HG02884 (cell line): Measurements from ENCODE around the gene MARCHF11.

Experiments used
- ATAC-seq: cut with Tn5 transposase; IDR thresholded peaks from one replicate; pipeline ENCODE4 v1.9.1; 2021; ENCODE audit warnings: mild to moderate bottlenecking, moderate library complexity; ENCODE audit not compliant: unreplicated experiment

Gene MARCHF11

DNA sequence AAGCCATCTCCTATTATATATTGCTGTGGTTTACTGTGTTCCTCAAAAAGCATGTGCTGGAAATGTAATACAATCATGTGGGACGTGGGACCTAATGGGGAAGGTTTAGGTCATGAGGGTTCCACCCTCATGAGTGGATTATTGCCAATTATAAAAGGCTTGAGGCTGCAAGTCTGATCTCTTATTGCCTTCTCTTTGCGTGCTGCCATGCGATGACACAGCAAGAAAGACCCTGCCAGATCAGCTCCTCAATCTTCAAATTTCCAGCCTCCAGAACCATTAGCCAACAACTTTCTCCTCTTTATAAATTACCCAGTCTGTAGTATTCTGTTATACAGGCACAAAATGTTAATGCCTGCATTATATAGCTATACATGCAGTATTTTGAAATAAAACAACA lies 45.4 kb downstream of the MARCHF11 start:
- no peak for ATAC-seq

GRCh38 chr5:16131878-16132277 lies 47.7 kb downstream of the MARCHF11 start:
- no peak for ATAC-seq

DNA sequence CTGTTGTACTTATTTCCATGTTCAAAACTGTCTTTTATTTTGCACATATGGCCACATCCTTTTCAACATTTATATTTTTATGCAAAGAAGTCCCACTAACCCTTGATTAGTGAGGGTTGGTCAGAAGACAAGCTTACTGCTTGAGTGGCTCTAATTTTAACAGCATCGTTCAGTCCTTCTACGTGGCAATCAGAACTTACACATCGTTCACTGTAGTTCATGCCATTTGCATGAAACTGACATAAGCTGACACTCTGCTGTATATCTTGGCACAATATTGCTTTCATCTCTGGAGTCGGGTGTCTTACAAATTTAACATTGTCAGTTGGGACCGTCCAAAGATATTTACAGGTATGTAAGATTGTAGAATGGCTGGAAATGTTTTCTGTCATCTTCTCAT lies 50.6 kb downstream of the MARCHF11 start:
- ATAC-seq = no peak

DNA sequence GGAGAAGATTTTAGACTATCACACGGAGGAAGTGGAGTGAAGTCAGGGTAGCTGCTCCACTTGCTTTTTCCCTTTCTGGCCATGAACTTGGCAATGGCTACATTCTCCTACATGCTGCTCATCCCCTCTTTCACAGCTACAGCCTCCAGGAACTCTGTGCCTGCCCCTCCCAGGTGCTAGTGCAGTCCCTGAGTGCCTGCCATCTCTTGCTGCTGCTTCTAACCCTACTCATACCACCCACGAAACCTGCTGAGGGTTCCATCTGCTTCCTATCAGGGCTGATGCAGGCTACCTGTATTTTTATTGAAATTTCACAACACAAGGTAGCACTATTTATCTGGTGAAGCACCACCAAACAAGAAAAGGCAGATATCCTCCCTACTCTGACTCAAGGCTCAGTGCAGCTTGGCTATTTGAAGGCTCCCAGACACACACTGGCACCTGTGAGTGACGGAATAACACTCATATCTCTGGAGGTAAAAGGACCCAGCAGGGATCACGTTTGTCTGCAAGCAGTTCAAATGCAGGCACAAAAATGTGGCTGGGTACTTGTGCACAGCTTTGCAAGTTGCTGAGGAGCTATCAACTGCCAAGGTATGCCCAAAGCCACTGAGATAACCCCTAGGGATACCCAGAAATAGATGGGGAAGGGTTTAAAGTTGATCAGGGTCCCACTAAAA lies 51.6 kb downstream of the MARCHF11 start:
- ATAC-seq = no peak

- ATAC-seq = no peak
Measured at GRCh38 chr5:16120579-16120978, 59.0 kb downstream of the MARCHF11 start.

- no peak for ATAC-seq
Measured at GRCh38 chr5:16119790-16120189, 59.8 kb downstream of the MARCHF11 start.

- ATAC-seq = no peak
Measured at GRCh38 chr5:16115140-16115539, 64.5 kb downstream of the MARCHF11 start.

GRCh38 chr5:16108418-16108817 lies 71.2 kb downstream of the MARCHF11 start:
- no peak for ATAC-seq

DNA sequence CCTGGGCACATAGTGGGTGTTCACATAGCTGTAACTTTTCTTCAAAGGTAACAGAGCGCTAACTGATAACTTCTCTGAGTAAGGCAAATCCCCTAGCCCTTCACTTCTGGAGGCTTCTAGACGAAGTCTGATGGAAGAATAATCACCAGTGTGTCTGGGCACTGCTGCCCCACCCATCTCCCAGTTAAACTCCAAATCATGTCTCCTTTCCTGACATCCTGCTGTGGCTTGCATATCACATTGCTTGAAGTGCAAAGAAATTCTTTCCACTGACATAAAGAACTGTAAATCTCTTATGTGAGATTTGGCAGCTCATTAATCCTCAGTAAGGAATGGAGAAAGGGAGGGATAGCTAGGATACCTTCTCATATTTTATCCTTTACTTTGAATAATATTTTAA lies 74.6 kb downstream of the MARCHF11 start:
- ATAC-seq = no peak

- no peak for ATAC-seq
Measured at GRCh38 chr5:16095612-16096011, 84.0 kb downstream of the MARCHF11 start.

- no peak for ATAC-seq
Measured at GRCh38 chr5:16090270-16090669, 89.3 kb downstream of the MARCHF11 start.

DNA sequence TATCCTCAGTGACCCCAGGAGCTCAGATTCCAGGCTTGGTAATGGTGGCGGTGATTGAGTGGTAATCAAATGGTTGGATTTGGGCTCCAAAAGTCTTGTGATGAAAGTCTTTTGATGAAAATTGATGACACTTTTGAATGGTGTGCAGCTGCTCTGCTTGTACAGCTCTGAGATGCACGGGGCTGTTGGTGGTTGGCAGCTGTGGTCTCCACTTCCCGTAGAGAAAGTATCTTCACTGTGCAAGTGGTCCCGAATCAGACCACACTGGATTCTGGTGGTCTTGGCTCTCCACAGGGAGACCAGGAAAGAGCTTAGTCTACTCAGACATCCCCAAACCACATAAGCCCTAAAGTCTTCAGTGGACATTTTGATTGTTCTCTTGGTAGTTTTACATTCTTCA lies 96.6 kb downstream of the MARCHF11 start:
- ATAC-seq = no peak

- ATAC-seq = no peak
Measured at GRCh38 chr5:16082053-16082452, 97.5 kb downstream of the MARCHF11 start.

GRCh38 chr5:16081376-16081955 lies 98.1 kb downstream of the MARCHF11 start:
- no peak for ATAC-seq

DNA sequence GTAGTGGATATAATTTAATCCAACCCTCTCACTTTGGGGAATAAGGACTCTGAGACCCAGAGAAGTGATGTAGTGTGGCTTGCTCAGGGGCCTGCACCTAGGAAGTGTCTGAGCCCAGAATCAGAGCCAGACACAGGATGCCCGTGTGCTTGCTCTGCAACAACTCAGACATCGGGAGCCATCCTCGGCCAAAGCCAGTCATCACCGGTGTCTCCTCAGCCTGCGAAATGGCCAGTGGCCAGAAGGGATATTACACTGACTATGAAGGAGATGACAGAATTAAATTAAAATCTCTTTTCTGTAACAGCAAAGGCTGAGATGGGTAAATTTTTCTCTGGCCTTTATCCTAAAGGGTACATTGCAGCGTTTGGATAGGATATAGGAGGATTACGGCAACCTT lies 102.9 kb downstream of the MARCHF11 start:
- ATAC-seq = no peak

DNA sequence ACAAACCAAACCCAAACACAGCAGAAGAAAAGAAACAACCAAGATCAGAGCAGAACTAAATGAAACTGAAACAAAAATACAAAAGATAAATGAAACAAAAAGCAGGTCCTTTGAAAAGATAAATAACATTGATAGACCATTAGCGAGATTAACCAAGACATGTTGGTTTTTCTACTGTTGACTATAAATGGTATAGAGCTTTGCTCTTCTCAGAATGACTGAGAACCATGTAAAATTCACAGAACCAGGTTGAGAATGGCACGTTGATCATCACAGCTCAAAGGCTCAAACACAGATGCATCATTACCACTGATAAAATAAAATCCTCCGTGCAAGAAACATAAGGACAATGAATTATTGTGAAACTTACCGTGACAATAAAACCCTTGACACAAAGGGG lies 105.2 kb downstream of the MARCHF11 start:
- ATAC-seq = no peak

GRCh38 chr5:16072616-16073015 lies 107.0 kb downstream of the MARCHF11 start:
- ATAC-seq = no peak

DNA sequence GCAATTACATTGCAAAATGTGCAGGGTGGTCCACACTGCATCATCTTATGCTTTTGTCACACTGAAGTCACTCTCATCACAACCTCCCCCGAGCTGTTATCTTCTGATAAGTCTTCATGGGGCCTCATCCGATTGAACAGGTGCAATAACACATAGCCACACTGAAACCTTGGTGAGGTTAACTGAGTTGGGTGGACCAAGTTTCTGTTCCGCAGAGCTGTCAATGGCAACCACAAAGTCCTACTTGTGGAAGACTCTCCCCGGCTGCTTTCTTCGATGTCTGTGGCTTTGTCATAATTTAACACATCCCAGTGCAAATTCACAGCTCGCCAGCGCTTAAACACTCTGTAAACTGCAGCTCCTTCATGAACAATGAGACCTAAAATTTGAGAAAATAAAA lies 112.2 kb downstream of the MARCHF11 start:
- no peak for ATAC-seq

DNA sequence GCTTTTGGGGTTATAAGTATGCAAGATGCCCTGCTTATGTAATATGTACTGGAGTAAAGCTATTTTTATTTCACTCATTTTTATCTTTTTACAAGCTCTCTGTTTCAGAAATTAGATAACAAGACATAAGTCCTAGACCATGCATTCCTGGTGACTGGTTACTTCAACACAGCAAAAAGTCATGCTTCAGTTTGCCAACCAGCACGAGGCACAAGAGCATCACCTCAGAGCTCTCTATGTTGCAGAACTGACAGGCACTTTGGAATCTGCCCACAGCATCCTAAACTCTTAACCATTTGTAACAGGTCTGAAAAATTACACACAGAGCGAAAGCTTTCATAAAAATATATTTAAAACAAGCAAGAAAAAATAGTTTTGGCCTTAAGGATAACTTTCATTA lies 112.8 kb downstream of the MARCHF11 start:
- ATAC-seq = no peak

- ATAC-seq = no peak
Measured at GRCh38 chr5:16066320-16066719, 113.3 kb downstream of the MARCHF11 start.

DNA sequence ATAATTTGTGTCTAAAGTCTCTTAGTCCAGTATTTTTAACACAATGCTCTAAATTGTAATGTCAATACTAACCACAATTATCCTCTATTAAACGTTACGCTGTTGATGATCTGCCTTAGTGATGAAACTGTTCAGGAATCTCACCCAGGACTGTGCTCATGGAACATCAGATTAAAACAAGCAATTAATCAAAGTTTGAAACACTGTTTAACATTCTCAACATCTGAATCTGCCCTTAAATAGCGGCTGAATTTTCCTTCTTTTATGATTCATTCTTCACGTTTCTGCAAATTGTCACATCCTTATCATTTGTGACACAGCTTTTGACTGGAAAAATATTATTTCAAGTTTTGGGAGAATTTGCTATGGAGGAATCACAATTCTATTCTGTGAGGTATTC lies 113.8 kb downstream of the MARCHF11 start:
- no peak for ATAC-seq

DNA sequence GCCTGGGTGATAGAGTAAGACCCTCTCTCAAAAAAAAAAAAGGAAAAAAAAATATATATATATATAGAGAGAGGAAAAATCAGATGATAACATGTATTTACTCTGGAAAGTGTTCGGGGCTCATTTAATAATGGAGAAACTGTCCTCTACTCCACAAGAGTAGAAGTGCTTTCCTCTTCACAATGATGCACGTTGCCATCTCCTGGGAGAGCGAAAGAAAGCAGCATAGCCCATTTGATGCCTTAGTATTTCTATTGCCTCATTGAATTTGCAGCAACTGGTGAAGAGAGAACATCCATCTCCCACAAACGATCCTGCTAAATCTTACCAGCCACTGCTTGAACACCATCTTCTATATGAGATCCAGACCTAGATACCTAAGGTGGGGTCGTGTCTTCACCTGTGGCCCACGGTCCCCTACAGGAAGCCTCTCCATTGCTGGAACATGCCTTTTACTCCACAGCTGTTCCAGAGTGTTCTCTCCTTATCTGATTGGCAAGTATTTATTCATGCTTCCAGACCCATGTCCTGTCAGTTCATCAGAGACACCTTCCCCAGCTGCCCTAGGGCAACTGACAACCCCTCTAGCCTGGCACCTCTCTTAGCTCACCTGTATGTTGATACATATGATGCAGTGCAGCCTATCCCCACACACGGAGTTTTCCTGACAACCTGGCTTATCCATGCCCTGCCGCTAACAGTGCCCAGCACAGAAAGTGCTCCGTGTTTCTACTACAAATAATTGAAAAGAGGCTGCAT lies 115.3 kb downstream of the MARCHF11 start:
- no peak for ATAC-seq
